Measurements from ENCODE around the gene GPR84. TPM values are rescaled to one million over a fixed set of nuclear protein-coding genes. Genes with fewer than 3 reads are reported as not detected.
A peak's percentile ranks its signal among the peaks of the same experiment; 100 is the strongest.

Gene GPR84
- total RNA-seq, 4 donors from 2014 or later: not detected

- H3K9me3 ChIP-seq: no peaks in the 10 kb centered on the region
- no peaks in the 10 kb centered on the region for H3K27me3 ChIP-seq
- TF ChIP-seq POLR2AphosphoS5 (IDR thresholded peaks at IDR 0.05): no peak
- no peak for TF ChIP-seq POLR2A (IDR thresholded peaks at IDR 0.05)
- TF ChIP-seq, protein P1, sequence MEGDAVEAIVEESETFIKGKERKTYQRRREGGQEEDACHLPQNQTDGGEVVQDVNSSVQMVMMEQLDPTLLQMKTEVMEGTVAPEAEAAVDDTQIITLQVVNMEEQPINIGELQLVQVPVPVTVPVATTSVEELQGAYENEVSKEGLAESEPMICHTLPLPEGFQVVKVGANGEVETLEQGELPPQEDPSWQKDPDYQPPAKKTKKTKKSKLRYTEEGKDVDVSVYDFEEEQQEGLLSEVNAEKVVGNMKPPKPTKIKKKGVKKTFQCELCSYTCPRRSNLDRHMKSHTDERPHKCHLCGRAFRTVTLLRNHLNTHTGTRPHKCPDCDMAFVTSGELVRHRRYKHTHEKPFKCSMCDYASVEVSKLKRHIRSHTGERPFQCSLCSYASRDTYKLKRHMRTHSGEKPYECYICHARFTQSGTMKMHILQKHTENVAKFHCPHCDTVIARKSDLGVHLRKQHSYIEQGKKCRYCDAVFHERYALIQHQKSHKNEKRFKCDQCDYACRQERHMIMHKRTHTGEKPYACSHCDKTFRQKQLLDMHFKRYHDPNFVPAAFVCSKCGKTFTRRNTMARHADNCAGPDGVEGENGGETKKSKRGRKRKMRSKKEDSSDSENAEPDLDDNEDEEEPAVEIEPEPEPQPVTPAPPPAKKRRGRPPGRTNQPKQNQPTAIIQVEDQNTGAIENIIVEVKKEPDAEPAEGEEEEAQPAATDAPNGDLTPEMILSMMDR (IDR thresholded peaks at IDR 0.05): no peak
- no peak for TF ChIP-seq EP300 (IDR thresholded peaks at IDR 0.05; ENCODE audit: low read depth)
- H3K4me3 ChIP-seq: no peak overlapping the region
- in situ Hi-C loops (cut with MboI; ENCODE audit: low pct_ligation_motif_present in 1 of 4, low pct_unique_long_range_greater_than_20kb in 1 of 4, low sequenced_read_pairs in 3 of 4): no loop called here
- H3K36me3 ChIP-seq: peaks cover 0 to 43% (median 18%) of the 10 kb centered on the region in 4 donors
- WGBS, 2 donors (ENCODE audit: low coverage in 1 of 2): 84% methylated on average over 10 of the region's 10 CpGs; no CpG with 5 or more reads in 1 of the 2 donors
- intact Hi-C loops (cut with DNase I; ENCODE audit: low total_unique reads): no loop called here
- DNase-seq: no peak
- H3K27ac ChIP-seq: peak overlapping the region in 3 of 4 donors; percentile 26 to 40 (median 38)
- peaks cover 0 to 3% (median under 1%) of the 10 kb centered on the region in 4 donors for H3K4me1 ChIP-seq
These were observed 40.8 kb upstream of the GPR84 start for GRCh38 chr12:54405106-54405505.

DNA sequence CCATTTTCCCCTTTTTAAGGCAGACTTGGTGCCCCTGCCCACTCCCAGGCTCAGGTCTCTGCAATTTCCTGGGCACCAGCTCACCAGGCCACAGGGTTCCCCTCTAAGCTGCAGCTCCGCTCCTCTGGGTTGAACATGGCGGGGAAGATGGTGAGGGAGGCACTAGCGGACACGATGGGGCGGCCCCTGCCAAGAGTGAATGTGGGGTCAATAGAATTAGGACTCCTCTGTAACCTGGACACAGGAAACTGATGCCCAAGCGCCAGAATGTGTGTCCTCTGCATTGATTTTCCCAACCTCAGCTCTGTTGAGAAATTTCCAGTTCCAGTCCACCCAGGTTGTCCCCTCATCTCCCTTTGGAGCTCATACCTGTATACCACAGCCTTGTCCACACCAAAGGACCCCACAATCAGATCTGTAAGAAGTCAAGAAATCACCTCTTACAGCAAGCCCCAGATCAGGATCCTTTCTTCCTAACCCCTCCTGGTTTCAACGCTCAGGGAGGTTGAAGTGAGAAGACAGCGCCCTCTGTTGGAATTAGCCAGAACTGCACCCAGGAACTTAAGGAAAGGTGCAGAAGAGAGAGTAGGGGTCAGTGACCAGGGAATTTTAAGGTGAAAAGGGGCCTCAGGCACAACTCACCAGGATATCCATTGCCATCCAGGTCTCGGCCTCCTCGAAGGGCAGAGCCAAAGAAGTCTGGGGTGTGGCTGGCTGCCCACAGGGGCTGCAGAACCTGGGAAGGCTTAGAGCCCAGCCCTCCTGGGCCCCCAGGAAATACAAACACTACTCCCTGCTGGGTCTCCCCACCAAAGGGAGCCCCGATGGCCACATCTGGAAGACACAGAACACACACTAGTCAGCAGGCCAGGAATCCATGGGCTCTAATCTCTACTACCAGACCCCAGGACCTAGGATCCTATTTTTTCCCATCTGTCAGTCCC lies 40.0 kb upstream of the GPR84 start:
- DNase-seq: peak; percentile 65
- H3K27me3 ChIP-seq: no peaks in the 10 kb centered on the region
- TF ChIP-seq, protein P1 (IDR thresholded peaks at IDR 0.05): peak; percentile 89 to 99 (median 95)
- TF ChIP-seq EP300 (IDR thresholded peaks at IDR 0.05; ENCODE audit: low read depth): no peak
- H3K4me1 ChIP-seq: no peaks in the 10 kb centered on the region
- H3K36me3 ChIP-seq: peaks cover 0 to 43% (median 20%) of the 10 kb centered on the region in 4 donors
- H3K9me3 ChIP-seq: no peaks in the 10 kb centered on the region
- H3K27ac ChIP-seq: peak overlapping the region; percentile 25 to 40 (median 32)
- no peak overlapping the region for H3K4me3 ChIP-seq
- in situ Hi-C loops (cut with MboI; ENCODE audit: low pct_ligation_motif_present in 1 of 4, low pct_unique_long_range_greater_than_20kb in 1 of 4, low sequenced_read_pairs in 3 of 4) (loop anchor here in 1 of 4 donors (5.0 kb wide), 1 partner anchor 33 kb away; no protein-coding TSS in a partner anchor), intact Hi-C loops (cut with DNase I; ENCODE audit: low total_unique reads) (no loop called here)
- WGBS, 2 donors (ENCODE audit: low coverage in 1 of 2): 0 to 58% methylated on average over 2 to 11 of the region's 11 CpGs

DNA sequence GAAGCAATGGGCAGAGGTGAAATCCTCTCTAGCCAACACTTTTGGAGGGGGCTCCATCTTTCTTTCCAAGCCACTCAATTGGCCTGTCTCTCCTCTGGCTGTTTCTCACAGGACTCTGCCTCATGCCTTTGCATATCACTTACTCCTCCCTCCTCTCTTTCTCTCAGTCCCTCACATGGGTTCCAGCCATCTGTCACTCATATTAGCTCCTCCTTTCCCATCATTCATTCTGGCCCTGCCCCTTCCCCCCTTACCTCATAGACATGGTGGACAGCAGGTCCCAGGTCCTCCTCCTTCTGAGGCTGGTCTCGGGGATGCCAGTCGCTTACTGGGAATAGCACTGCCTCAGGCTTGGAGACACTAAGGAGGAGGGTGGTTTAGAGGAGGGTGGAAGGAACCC lies 36.8 kb upstream of the GPR84 start:
- no peaks in the 10 kb centered on the region for H3K9me3 ChIP-seq
- peak overlapping the region in 3 of 4 donors; percentile 12 to 33 (median 21) for H3K27ac ChIP-seq
- no peaks in the 10 kb centered on the region for H3K4me1 ChIP-seq
- no peak overlapping the region for H3K4me3 ChIP-seq
- H3K36me3 ChIP-seq: peaks cover 0 to 61% (median 29%) of the 10 kb centered on the region in 4 donors
- no peaks in the 10 kb centered on the region for H3K27me3 ChIP-seq
- no peak for DNase-seq
- TF ChIP-seq, protein P1 (IDR thresholded peaks at IDR 0.05): no peak
- TF ChIP-seq POLR2AphosphoS5 (IDR thresholded peaks at IDR 0.05): no peak
- TF ChIP-seq POLR2A (IDR thresholded peaks at IDR 0.05): no peak
- TF ChIP-seq EP300 (IDR thresholded peaks at IDR 0.05; ENCODE audit: low read depth): no peak
- in situ Hi-C loops (cut with MboI; ENCODE audit: low pct_ligation_motif_present in 1 of 4, low pct_unique_long_range_greater_than_20kb in 1 of 4, low sequenced_read_pairs in 3 of 4) (loop anchor here in 1 of 4 donors (5.0 kb wide), 1 partner anchor 36 kb away; no protein-coding TSS in a partner anchor), intact Hi-C loops (cut with DNase I; ENCODE audit: low total_unique reads) (loop anchor here (2.0 kb wide), 1 partner anchor 36 kb away; no protein-coding TSS in a partner anchor)
- 83% methylated on average over 2 of the region's 2 CpGs; no CpG with 5 or more reads in 1 of the 2 donors for WGBS, 2 donors (ENCODE audit: low coverage in 1 of 2)

Data from transverse colon (tissue), 4 donors.